Measurements from ENCODE around the gene TNNI2.

TNNI2 gene

DNA sequence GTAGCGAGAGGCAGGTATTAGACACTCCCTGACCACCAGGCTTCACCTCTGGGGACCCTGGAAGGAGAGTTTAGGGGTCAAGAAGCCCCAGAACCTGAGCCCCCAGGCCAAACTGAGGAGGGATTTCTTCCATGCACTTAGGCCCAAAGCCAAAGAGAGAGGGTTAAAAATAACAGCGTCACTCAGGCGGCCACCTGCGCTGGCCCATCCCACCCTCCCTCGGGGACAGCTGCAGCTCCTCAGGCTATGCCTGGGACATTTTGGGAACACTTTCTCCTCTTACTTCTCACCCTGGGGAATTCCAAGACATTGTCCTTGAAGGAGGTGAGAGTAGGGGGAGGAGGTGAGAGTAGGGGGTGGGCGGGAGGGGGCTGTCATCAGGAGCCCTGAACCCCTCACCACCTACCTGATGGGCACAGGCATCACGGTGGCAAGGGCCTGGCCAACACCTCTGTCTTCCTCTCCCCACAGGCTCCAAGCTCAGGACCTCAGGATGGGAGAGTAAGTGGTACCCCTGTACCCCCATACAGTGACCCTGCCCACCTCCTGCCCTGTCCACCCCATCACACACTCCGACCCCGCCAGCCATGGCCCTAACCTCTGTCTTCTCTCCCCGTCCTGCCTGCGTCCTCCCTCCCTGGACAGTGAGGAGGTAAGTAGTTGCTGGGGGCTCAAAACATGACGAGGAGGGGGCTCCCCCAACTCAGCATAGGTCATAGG lies 583 bp downstream of the TNNI2 start:
- TF ChIP-seq, protein P1, sequence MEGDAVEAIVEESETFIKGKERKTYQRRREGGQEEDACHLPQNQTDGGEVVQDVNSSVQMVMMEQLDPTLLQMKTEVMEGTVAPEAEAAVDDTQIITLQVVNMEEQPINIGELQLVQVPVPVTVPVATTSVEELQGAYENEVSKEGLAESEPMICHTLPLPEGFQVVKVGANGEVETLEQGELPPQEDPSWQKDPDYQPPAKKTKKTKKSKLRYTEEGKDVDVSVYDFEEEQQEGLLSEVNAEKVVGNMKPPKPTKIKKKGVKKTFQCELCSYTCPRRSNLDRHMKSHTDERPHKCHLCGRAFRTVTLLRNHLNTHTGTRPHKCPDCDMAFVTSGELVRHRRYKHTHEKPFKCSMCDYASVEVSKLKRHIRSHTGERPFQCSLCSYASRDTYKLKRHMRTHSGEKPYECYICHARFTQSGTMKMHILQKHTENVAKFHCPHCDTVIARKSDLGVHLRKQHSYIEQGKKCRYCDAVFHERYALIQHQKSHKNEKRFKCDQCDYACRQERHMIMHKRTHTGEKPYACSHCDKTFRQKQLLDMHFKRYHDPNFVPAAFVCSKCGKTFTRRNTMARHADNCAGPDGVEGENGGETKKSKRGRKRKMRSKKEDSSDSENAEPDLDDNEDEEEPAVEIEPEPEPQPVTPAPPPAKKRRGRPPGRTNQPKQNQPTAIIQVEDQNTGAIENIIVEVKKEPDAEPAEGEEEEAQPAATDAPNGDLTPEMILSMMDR (IDR thresholded peaks at IDR 0.05; ENCODE audit: low read depth, low read length): no peak
- H3K4me3 ChIP-seq (replicated peaks in 1 of 2; ENCODE audit: low read depth in 2 of 2, low read length in 2 of 2): no peak overlapping the region
- no peak for DNase-seq (ENCODE audit: low read depth in 2 of 2)

DNA sequence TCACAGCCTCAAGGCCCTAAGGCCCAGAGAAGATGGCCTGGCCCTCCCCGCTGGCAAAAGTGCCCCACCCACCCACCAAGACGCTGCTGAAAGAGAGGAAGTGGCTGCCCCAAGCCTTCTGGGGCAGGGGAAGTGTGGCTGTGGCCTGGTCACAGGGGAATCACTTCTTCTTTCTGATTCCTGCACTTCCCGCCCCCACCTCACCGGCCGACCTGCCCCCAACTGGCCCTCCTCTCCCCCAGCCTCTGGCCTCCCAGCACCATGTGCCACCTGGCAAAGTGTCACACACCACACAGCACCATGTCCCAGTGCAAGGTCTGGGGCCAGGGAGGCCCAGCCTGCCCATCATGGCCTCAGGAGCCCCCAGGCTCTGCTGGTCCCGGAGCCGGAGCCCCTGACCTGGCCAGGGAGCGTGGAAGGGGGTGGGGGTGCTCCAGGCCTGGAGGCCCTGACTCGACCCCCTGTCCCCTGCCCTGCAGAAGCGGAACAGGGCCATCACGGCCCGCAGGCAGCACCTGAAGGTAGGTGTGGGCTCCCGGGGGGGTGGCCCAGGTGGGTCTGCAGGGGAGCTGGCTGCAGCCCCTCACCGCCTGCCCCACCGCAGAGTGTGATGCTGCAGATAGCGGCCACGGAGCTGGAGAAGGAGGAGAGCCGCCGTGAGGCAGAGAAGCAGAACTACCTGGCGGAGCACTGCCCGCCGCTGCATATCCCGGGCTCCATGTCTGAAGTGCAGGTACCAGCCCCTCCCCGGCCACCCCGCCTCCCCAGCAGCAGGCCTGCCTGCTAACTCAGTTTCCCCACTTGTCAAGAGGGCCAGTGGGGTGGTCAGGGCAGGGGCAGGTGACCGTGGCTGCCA lies 1.4 kb downstream of the TNNI2 start:
- TF ChIP-seq, protein P1 (IDR thresholded peaks at IDR 0.05; ENCODE audit: low read depth, low read length): no peak
- H3K4me3 ChIP-seq (replicated peaks in 1 of 2; ENCODE audit: low read depth in 2 of 2, low read length in 2 of 2): no peak overlapping the region
- no peak for DNase-seq (ENCODE audit: low read depth in 2 of 2)

DNA sequence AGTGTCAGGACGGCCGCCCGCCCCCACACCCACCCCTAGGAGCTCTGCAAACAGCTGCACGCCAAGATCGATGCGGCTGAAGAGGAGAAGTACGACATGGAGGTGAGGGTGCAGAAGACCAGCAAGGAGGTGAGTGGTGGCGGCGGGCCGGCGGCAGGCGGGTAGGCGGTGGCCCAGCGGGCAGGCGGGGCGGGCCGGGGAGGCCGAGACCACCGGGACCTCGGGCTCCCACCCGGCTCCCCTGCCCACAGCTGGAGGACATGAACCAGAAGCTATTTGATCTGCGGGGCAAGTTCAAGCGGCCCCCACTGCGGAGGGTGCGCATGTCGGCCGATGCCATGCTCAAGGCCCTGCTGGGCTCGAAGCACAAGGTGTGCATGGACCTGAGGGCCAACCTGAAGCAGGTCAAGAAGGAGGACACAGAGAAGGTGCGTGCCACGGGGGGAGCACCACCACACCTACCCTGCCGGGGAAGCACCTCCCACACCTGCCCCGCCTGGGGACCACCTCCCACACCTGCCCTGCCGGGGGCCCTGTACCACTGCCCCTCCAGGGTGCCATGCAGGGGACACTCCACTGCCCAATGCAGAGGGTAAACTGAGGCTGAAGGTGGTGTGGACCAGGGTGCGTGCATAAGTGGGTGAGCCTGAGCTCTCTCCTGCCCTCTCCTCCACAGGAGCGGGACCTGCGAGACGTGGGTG lies 2.1 kb downstream of the TNNI2 start:
- TF ChIP-seq, protein P1 (IDR thresholded peaks at IDR 0.05; ENCODE audit: low read depth, low read length): no peak
- no peak for DNase-seq (ENCODE audit: low read depth in 2 of 2)
- no peak overlapping the region for H3K4me3 ChIP-seq (replicated peaks in 1 of 2; ENCODE audit: low read depth in 2 of 2, low read length in 2 of 2)

DNA sequence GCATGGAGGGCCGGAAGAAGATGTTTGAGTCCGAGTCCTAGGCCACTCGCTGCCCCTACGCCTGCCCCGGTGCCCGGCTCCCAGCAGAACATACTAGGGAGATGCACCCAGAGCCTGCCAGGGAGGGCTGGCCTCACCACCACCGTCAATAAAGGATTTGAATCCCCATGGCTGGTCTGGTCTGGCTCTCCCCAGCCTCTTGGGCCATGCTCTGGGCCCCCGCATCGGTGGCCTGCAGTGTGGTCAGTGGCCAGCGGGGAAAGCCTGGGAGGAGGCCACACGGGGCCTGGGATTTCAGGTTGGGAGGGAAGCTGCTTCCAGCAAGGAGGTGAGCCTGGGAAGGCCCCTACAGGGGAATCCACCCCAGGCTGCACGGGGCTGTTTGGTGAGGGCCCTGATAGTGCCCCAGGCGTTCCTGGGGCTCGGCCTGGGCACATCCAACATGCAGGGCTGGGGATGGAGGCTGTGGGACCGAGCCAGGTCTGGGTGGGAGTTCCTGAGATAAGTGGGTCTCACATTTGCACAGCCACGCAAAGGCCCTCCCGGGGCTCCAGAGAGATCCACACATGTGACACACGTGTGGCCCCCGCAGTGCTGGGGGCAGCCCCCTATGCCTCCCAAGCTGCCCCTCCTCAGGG lies 2.8 kb downstream of the TNNI2 start:
- TF ChIP-seq, protein P1 (IDR thresholded peaks at IDR 0.05; ENCODE audit: low read depth, low read length): no peak
- no peak overlapping the region for H3K4me3 ChIP-seq (replicated peaks in 1 of 2; ENCODE audit: low read depth in 2 of 2, low read length in 2 of 2)
- DNase-seq (ENCODE audit: low read depth in 2 of 2): no peak

DNA sequence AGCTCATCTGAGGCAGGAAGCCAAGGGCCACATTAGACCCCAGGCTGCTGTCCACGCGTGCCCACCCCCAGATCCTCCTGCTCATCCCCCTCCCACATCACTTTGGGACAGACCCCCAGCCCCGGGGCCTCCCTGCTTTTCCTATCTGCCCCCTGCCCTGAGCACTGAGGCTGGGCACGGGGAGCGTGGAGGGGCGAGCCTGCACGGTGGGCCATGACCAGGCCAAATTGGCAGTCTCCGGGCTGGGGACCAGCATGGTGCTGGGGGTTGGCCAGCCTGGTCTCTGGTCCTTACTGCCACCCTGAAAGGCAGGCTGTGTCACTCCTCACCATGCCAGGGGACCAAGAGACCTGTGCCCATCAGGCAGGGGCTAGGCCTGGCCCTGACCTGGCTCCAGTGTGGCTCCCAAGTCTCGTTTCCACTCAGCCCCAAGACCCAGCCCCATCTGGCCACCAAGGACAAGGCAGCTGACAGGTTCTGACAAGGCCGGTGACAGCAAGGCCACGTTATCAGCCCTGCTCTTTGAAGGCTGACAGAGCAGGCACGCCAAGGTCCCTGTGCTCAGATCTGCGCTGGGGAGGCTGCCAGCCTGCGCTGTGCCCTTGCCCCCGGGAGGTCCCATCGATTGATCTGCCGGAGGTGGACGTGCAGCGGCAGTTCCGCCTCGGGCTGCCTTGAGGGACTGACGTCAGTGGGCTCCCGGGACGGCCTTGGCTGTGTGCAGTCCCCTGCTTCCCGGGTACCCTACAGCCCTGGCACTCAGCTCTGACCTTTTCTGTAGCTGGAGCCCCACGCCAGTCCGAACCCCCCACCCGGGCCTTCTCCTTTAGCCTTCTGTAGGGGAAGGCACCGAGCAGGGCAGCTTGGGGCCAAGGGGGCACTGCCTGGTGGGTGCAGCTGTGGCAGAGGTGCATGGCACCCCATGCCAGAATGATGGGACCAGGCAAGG lies 3.6 kb downstream of the TNNI2 start:
- TF ChIP-seq, protein P1 (IDR thresholded peaks at IDR 0.05; ENCODE audit: low read depth, low read length): no peak
- no peak for DNase-seq (ENCODE audit: low read depth in 2 of 2)
- H3K4me3 ChIP-seq (replicated peaks in 1 of 2; ENCODE audit: low read depth in 2 of 2, low read length in 2 of 2): no peak overlapping the region

Measured in cardiac fibroblast (primary cell).